Suppressor macrophage treated with lipopolysaccharide for 1 hour (primary cell): ENCODE results near the gene RAD9A.
"Not testable (repeated sequence)": the region's sequence is repeated elsewhere in the genome, so short reads cannot be mapped to it uniquely, and the experiment has no call there.

Experiments
- DNase-seq, 3 donors: peaks; one replicate each; pipeline ENCODE4 v3.0.0-alpha.2; 2020 to 2022

Gene RAD9A

GRCh38 chr11:67410984-67411784 is 19.4 kb downstream of the RAD9A start:
- DNase-seq, result no peak

- DNase-seq, result no peak
Observed at GRCh38 chr11:67411785-67412152, 20.0 kb downstream of the RAD9A start.

GRCh38 chr11:67412495-67413179 is 20.9 kb downstream of the RAD9A start:
- DNase-seq, result no peak

- no peak for DNase-seq
Observed at GRCh38 chr11:67413266-67413849, 21.6 kb downstream of the RAD9A start.

GRCh38 chr11:67415501-67416304 is 23.9 kb downstream of the RAD9A start, which contains the start of gene CARNS1:
CARNS1 (plus strand) TSS chr11:67415678; CDS start chr11:67416200, 522 bp downstream.
- DNase-seq, result peak; percentile 36 to 55 (median 40)

GRCh38 chr11:67416416-67417335 is 24.9 kb downstream of the RAD9A start:
- no peak for DNase-seq

- no peak for DNase-seq
Observed at GRCh38 chr11:67417425-67417824, 25.6 kb downstream of the RAD9A start.

GRCh38 chr11:67418476-67419281 is 26.9 kb downstream of the RAD9A start:
- peak in 1 of 3 donors; percentile 39 for DNase-seq

GRCh38 chr11:67419325-67420049 is 27.7 kb downstream of the RAD9A start:
- no peak for DNase-seq

GRCh38 chr11:67420147-67420645 is 28.4 kb downstream of the RAD9A start:
- no peak for DNase-seq

GRCh38 chr11:67420646-67421429 is 29.1 kb downstream of the RAD9A start:
- peak; percentile 92 to 99 (median 96) for DNase-seq

- DNase-seq, result no peak
Observed at GRCh38 chr11:67421430-67422031, 29.7 kb downstream of the RAD9A start.

- no peak for DNase-seq
Observed at GRCh38 chr11:67422891-67423290, 31.1 kb downstream of the RAD9A start.

- no peak for DNase-seq
Observed at GRCh38 chr11:67423466-67423865, 31.7 kb downstream of the RAD9A start.

- DNase-seq, result no peak
Observed at GRCh38 chr11:67423891-67424613, 32.3 kb downstream of the RAD9A start.

GRCh38 chr11:67427364-67427859 is 35.6 kb downstream of the RAD9A start:
- not testable (repeated sequence) for DNase-seq
